Caco-2 (cell line): ENCODE results near the gene FOXP1. TPM values are rescaled to one million over a fixed set of nuclear protein-coding genes. Genes with fewer than 3 reads are reported as not detected.

Experiments
- BruUV-seq: library from RNA; stranded (reverse); fragments of 400-500 nt; replicated peaks from 2 replicates; lab custom pipeline; 2021; lab: Mats Ljungman, UMichigan
- CTCF ChIA-PET: fragments of 300-600 bp; sonication (Branson Sonifier 250); formaldehyde crosslinking; loops from one replicate; lab custom pipeline; 2022; ENCODE audit warnings: antibody characterized with exemption; lab: Charles Lee
- POLR2A ChIA-PET: fragments of 300-600 bp; sonication (Branson Sonifier 250); formaldehyde crosslinking; loops from one replicate; lab custom pipeline; 2022; ENCODE audit warnings: antibody characterized with exemption; lab: Charles Lee
- DNase-seq, 2 experiments: peaks; one replicate each; pipeline versions ENCODE4 v3.0.0 to v3.0.0-alpha.2; 2020 to 2022
- H3K27me3 ChIP-seq: replicated peaks from 2 replicates; pipeline ENCODE4 v1.6.0; 2011; ENCODE audit warnings: low read length; ENCODE audit not compliant: control insufficient read depth, insufficient read depth
- H3K36me3 ChIP-seq: 2 replicates; pipeline ENCODE4 v1.5.1; 2011; ENCODE audit warnings: low read length; ENCODE audit not compliant: control insufficient read depth, insufficient read depth
- H3K4me1 ChIP-seq: fragments of 250-450 bp; sonication (Bioruptor Pico); 2 replicates; pipeline ENCODE4 v1.5.1; 2020; ENCODE audit warnings: mild to moderate bottlenecking
- H3K4me3 ChIP-seq: 2 replicates; pipeline ENCODE4 v1.5.1; 2011; ENCODE audit warnings: low read depth, mild to moderate bottlenecking, control low read depth, low read length
- H3K9me3 ChIP-seq: fragments of 250-450 bp; sonication (Bioruptor Pico); 2 replicates; pipeline ENCODE4 v1.5.1; 2020; ENCODE audit warnings: mild to moderate bottlenecking, moderate library complexity
- H3K27ac Mint-ChIP-seq: one replicate; pipeline ENCODE4 v1.8.0; 2022; ENCODE audit warnings: mixed read lengths; ENCODE audit not compliant: unreplicated experiment
- H3K27me3 Mint-ChIP-seq: one replicate; pipeline ENCODE4 v1.8.0; 2022; ENCODE audit warnings: mixed read lengths; ENCODE audit not compliant: insufficient read depth, unreplicated experiment
- H3K36me3 Mint-ChIP-seq: one replicate; pipeline ENCODE4 v1.8.0; 2022; ENCODE audit warnings: mild to moderate bottlenecking, mixed read lengths; ENCODE audit not compliant: insufficient read depth, unreplicated experiment
- H3K4me1 Mint-ChIP-seq: one replicate; pipeline ENCODE4 v1.8.0; 2022; ENCODE audit warnings: low read depth, mixed read lengths; ENCODE audit not compliant: unreplicated experiment
- H3K4me3 Mint-ChIP-seq: one replicate; pipeline ENCODE4 v1.8.0; 2022; ENCODE audit warnings: mild to moderate bottlenecking, moderate library complexity, mixed read lengths; ENCODE audit not compliant: unreplicated experiment
- H3K9me3 Mint-ChIP-seq: one replicate; pipeline ENCODE4 v1.8.0; 2022; ENCODE audit warnings: mixed read lengths; ENCODE audit not compliant: unreplicated experiment
- CTCF ChIP-seq, 2 experiments: fragments of 200-600 bp in 1 of 2; IDR thresholded peaks; 1 replicate in 1 of 2; 2 replicates in 1 of 2; pipeline versions ENCODE4 v1.5.1 to v1.8.0; 2011 to 2022; ENCODE audit warnings: antibody characterized with exemption in 1 of 2, control low read depth in 1 of 2, inconsistent platforms in 1 of 2, low read depth in 1 of 2, low read length in 1 of 2, mild to moderate bottlenecking in 1 of 2, moderate library complexity in 1 of 2; ENCODE audit not compliant: insufficient read depth in 1 of 2, severe bottlenecking in 1 of 2, unreplicated experiment in 1 of 2
- intact Hi-C: fragments of 100-400 bp; cut with micrococcal nuclease; formaldehyde crosslinking; loops from one replicate; pipeline ENCODE4 v1.10.0; 2022; ENCODE audit not compliant: unreplicated experiment
- total RNA-seq: library from RNA; stranded (reverse); gene quantifications from 2 replicates; pipeline ENCODE4 v1.2.3, GENCODE V29; 2022

The FOXP1 gene
- total RNA-seq, 1 experiment from 2014 or later: 131 TPM

GRCh38 chr3:71551311-71551919 lies 32.1 kb downstream of the FOXP1 start:
- no peaks in the 10 kb centered on the region for H3K9me3 Mint-ChIP-seq
- DNase-seq: no peak
- CTCF ChIA-PET: no interaction called here
- Histone ChIP-seq H3K36me3 (peaks cover 1% of the 10 kb centered on the region; the same call in 1 of the 2 replicates), H3K4me1 (peaks cover 26% of the 10 kb centered on the region), H3K9me3 (no peaks in the 10 kb centered on the region; the same call in 1 of the 2 replicates), H3K4me3 (no peak overlapping the region), H3K27me3 (no peaks in the 10 kb centered on the region)
- H3K4me3 Mint-ChIP-seq: no peak overlapping the region
- H3K4me1 Mint-ChIP-seq: peaks cover 14% of the 10 kb centered on the region
- TF ChIP-seq CTCF (IDR thresholded peaks at IDR 0.05; ENCODE audit: insufficient read depth in 1 of 2, low read depth in 1 of 2, low read length in 1 of 2, severe bottlenecking in 1 of 2, unreplicated experiment in 1 of 2): no peak
- intact Hi-C loops: no loop called here
- POLR2A ChIA-PET: no interaction called here
- no peaks in the 10 kb centered on the region for H3K27me3 Mint-ChIP-seq
- H3K36me3 Mint-ChIP-seq: peaks cover 6% of the 10 kb centered on the region
- no peak overlapping the region for H3K27ac Mint-ChIP-seq
- BruUV-seq: no TSS peak

DNA sequence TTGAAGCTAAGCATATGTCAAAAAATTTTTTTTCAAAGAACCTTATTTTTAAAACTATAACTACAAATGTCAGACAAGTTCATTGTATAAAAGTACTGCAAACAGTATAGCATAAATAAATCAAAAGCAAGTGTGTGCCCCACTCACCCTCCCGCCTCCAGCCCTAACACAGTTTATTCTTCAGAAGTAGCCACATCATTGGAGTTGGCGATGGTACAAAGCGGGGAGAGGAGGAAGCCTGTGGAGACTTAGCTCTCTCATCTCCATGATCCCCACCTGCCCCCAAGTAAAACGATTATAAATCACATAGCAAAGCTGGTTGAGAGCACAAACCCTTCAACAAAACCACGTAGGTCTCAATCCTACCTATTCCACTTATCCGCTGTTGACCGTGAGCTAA lies 33.6 kb downstream of the FOXP1 start:
- no TSS peak for BruUV-seq
- no peak for DNase-seq
- Mint-ChIP-seq H3K9me3 (no peaks in the 10 kb centered on the region), H3K27me3 (no peaks in the 10 kb centered on the region), H3K4me3 (no peak overlapping the region), H3K4me1 (peaks cover 14% of the 10 kb centered on the region), H3K36me3 (peaks cover 6% of the 10 kb centered on the region), H3K27ac (no peak overlapping the region)
- Histone ChIP-seq H3K36me3 (peaks cover 1% of the 10 kb centered on the region; the same call in 1 of the 2 replicates), H3K9me3 (no peaks in the 10 kb centered on the region; the same call in 1 of the 2 replicates), H3K27me3 (no peaks in the 10 kb centered on the region), H3K4me1 (peaks cover 33% of the 10 kb centered on the region), H3K4me3 (no peak overlapping the region)
- intact Hi-C loops: no loop called here
- TF ChIP-seq CTCF (IDR thresholded peaks at IDR 0.05; ENCODE audit: insufficient read depth in 1 of 2, low read depth in 1 of 2, low read length in 1 of 2, severe bottlenecking in 1 of 2, unreplicated experiment in 1 of 2): no peak
- ChIA-PET POLR2A (no interaction called here), CTCF (no interaction called here)

- H3K4me1 Mint-ChIP-seq: peaks cover 14% of the 10 kb centered on the region
- no peaks in the 10 kb centered on the region for H3K27me3 ChIP-seq
- ChIA-PET CTCF (no interaction called here), POLR2A (interaction anchor here (0.6 kb wide), 1 partner anchor 25 kb away, joined by 9 read pairs; no protein-coding TSS in a partner anchor)
- intact Hi-C loops: loop anchor here (1.0 kb wide), 1 partner anchor 96 kb away; no protein-coding TSS in a partner anchor
- peaks cover 33% of the 10 kb centered on the region for H3K4me1 ChIP-seq
- peak overlapping the region; percentile 76 for H3K27ac Mint-ChIP-seq
- peaks cover 6% of the 10 kb centered on the region for H3K36me3 Mint-ChIP-seq
- TF ChIP-seq CTCF (IDR thresholded peaks at IDR 0.05; ENCODE audit: insufficient read depth in 1 of 2, low read depth in 1 of 2, low read length in 1 of 2, severe bottlenecking in 1 of 2, unreplicated experiment in 1 of 2): no peak
- no peak for DNase-seq
- H3K9me3 Mint-ChIP-seq: no peaks in the 10 kb centered on the region
- H3K27me3 Mint-ChIP-seq: no peaks in the 10 kb centered on the region
- no peak overlapping the region for H3K4me3 ChIP-seq
- BruUV-seq: no TSS peak
- H3K4me3 Mint-ChIP-seq: no peak overlapping the region
- peaks cover 1% of the 10 kb centered on the region; the same call in 1 of the 2 replicates for H3K36me3 ChIP-seq
- H3K9me3 ChIP-seq: no peaks in the 10 kb centered on the region; the same call in 1 of the 2 replicates
These were observed 34.7 kb downstream of the FOXP1 start for GRCh38 chr3:71548705-71549384.
